Stimulated activated effector memory CD8-positive, alpha-beta T cell treated with anti-CD3 and anti-CD28 coated beads, Interleukin-12 subunit alpha, Interleukin-12 subunit beta, amount 100 ng/mL, for 72 hours (primary cell): Measurements from ENCODE around the gene GRIN3B.

Source experiments
- ATAC-seq: fragments of 150-1000 bp; cut with Tn5 transposase; 2 replicates; pipeline ENCODE4 v1.10.0; 2021
- DNase-seq, 2 donors: peaks; one replicate each; pipeline ENCODE4 v3.0.0; 2021 to 2022; ENCODE audit warnings: low spot score in 2 of 2
- H3K27ac Mint-ChIP-seq: one replicate; pipeline ENCODE4 v1.8.0; 2022; ENCODE audit warnings: mild to moderate bottlenecking, mixed read lengths
- H3K36me3 Mint-ChIP-seq: one replicate; pipeline ENCODE4 v1.8.0; 2022; ENCODE audit warnings: mild to moderate bottlenecking, mixed read lengths
- H3K4me1 Mint-ChIP-seq: one replicate; pipeline ENCODE4 v1.8.0; 2022; ENCODE audit warnings: mixed read lengths
- H3K4me3 Mint-ChIP-seq: one replicate; pipeline ENCODE4 v1.8.0; 2022; ENCODE audit warnings: mild to moderate bottlenecking, mixed read lengths
- H3K9me3 Mint-ChIP-seq: one replicate; pipeline ENCODE4 v1.8.0; 2022; ENCODE audit warnings: mixed read lengths

Gene GRIN3B

GRCh38 chr19:1028062-1028926, 28.1 kb downstream of the GRIN3B start:
- ATAC-seq (peak; percentile 61), DNase-seq (peak in 1 of 2 donors; percentile 73)
- peaks cover 41% of the 10 kb centered on the region for H3K4me1 Mint-ChIP-seq
- H3K27ac Mint-ChIP-seq: peak overlapping the region; percentile 54
- H3K36me3 Mint-ChIP-seq: peaks cover 47% of the 10 kb centered on the region
- peak overlapping the region; percentile 94 for H3K4me3 Mint-ChIP-seq
- no peaks in the 10 kb centered on the region for H3K9me3 Mint-ChIP-seq

- no peak for DNase-seq
- peaks cover 70% of the 10 kb centered on the region for H3K36me3 Mint-ChIP-seq
- no peaks in the 10 kb centered on the region for H3K9me3 Mint-ChIP-seq
- H3K27ac Mint-ChIP-seq: no peak overlapping the region
- no peak overlapping the region for H3K4me3 Mint-ChIP-seq
- peaks cover 41% of the 10 kb centered on the region for H3K4me1 Mint-ChIP-seq
- no peak for ATAC-seq
Observed at GRCh38 chr19:1032264-1032867, 32.1 kb downstream of the GRIN3B start.

GRCh38 chr19:1035998-1036621, 35.9 kb downstream of the GRIN3B start:
- no peak for ATAC-seq
- H3K9me3 Mint-ChIP-seq: no peaks in the 10 kb centered on the region
- peaks cover 61% of the 10 kb centered on the region for H3K4me1 Mint-ChIP-seq
- H3K27ac Mint-ChIP-seq: no peak overlapping the region
- no peak for DNase-seq
- H3K4me3 Mint-ChIP-seq: no peak overlapping the region
- peaks cover 84% of the 10 kb centered on the region for H3K36me3 Mint-ChIP-seq

GRCh38 chr19:1037621-1038064, 37.4 kb downstream of the GRIN3B start:
- Mint-ChIP-seq H3K27ac (peak overlapping the region; percentile 80), H3K9me3 (no peaks in the 10 kb centered on the region), H3K36me3 (peaks cover 69% of the 10 kb centered on the region), H3K4me1 (peaks cover 62% of the 10 kb centered on the region), H3K4me3 (peak overlapping the region; percentile 85)
- no peak for DNase-seq
- no peak for ATAC-seq

GRCh38 chr19:1038978-1039645, 38.9 kb downstream of the GRIN3B start:
- H3K4me1 Mint-ChIP-seq: peaks cover 56% of the 10 kb centered on the region
- ATAC-seq (no peak), DNase-seq (no peak)
- peak overlapping the region; percentile 26 for H3K27ac Mint-ChIP-seq
- peak overlapping the region; percentile 85 for H3K4me3 Mint-ChIP-seq
- no peaks in the 10 kb centered on the region for H3K9me3 Mint-ChIP-seq
- H3K36me3 Mint-ChIP-seq: peaks cover 58% of the 10 kb centered on the region

- Mint-ChIP-seq H3K27ac (peak within 1 kb of the TSS; percentile 70), H3K9me3 (no peaks in the 10 kb centered on the region), H3K4me1 (peaks cover 56% of the 10 kb centered on the region), H3K36me3 (peaks cover 58% of the 10 kb centered on the region), H3K4me3 (peak within 1 kb of the TSS; percentile 85)
- peak; percentile 95 for ATAC-seq
- peak; percentile 100 for DNase-seq
Observed at GRCh38 chr19:1039646-1040475, 39.6 kb downstream of the GRIN3B start, which contains the start of gene ABCA7. Gene ABCA7, plus strand, starts transcription at chr19:1040107. Its CDS starts 1,255 bp downstream, at chr19:1041362.

GRCh38 chr19:1040476-1041271, 40.5 kb downstream of the GRIN3B start:
- ATAC-seq: peak; percentile 78
- Mint-ChIP-seq H3K27ac (peak overlapping the region; percentile 70), H3K4me3 (peak overlapping the region; percentile 85), H3K36me3 (peaks cover 50% of the 10 kb centered on the region), H3K9me3 (no peaks in the 10 kb centered on the region), H3K4me1 (peaks cover 55% of the 10 kb centered on the region)
- DNase-seq: peak; percentile 80 to 93

- no peak for ATAC-seq
- Mint-ChIP-seq H3K27ac (peak overlapping the region; percentile 70), H3K36me3 (peaks cover 43% of the 10 kb centered on the region), H3K9me3 (no peaks in the 10 kb centered on the region), H3K4me3 (peak overlapping the region; percentile 85), H3K4me1 (peaks cover 54% of the 10 kb centered on the region)
- DNase-seq: no peak
Observed at GRCh38 chr19:1041272-1041834, 41.1 kb downstream of the GRIN3B start.

- Mint-ChIP-seq H3K36me3 (peaks cover 36% of the 10 kb centered on the region), H3K9me3 (no peaks in the 10 kb centered on the region), H3K4me1 (peaks cover 49% of the 10 kb centered on the region), H3K27ac (no peak overlapping the region), H3K4me3 (peak overlapping the region; percentile 85)
- DNase-seq (no peak), ATAC-seq (no peak)
Observed at GRCh38 chr19:1041835-1042685, 41.8 kb downstream of the GRIN3B start.

- Mint-ChIP-seq H3K36me3 (peaks cover 28% of the 10 kb centered on the region), H3K4me1 (peaks cover 42% of the 10 kb centered on the region), H3K9me3 (no peaks in the 10 kb centered on the region), H3K27ac (no peak overlapping the region), H3K4me3 (no peak overlapping the region)
- no peak for DNase-seq
- ATAC-seq: no peak
Observed at GRCh38 chr19:1042689-1043511, 42.7 kb downstream of the GRIN3B start.

- peak; percentile 75 for ATAC-seq
- Mint-ChIP-seq H3K4me1 (peaks cover 19% of the 10 kb centered on the region), H3K27ac (no peak overlapping the region), H3K9me3 (no peaks in the 10 kb centered on the region), H3K4me3 (no peak overlapping the region), H3K36me3 (peaks cover 4% of the 10 kb centered on the region)
- peak in 1 of 2 donors; percentile 87 for DNase-seq
Observed at GRCh38 chr19:1045247-1045603, 45.0 kb downstream of the GRIN3B start.

GRCh38 chr19:1046117-1046626, 46.0 kb downstream of the GRIN3B start:
- no peak overlapping the region for H3K27ac Mint-ChIP-seq

More at GRCh38 chr19:1046117-1046626, 46.0 kb downstream of the GRIN3B start:
- no peak for ATAC-seq
- Mint-ChIP-seq H3K36me3 (no peaks in the 10 kb centered on the region), H3K4me3 (no peak overlapping the region), H3K9me3 (no peaks in the 10 kb centered on the region), H3K4me1 (peaks cover 10% of the 10 kb centered on the region)
- DNase-seq: no peak
